K562 (cell line): ENCODE data around the gene RNU6-1. TPM values are rescaled to one million over a fixed set of nuclear protein-coding genes. Genes with fewer than 3 reads are reported as not detected.

Source experiments
- ATAC-seq: fragments of 200-7000 bp; cut with Tn5 transposase; 3 replicates; pipeline ENCODE4 v1.9.1; 2020; ENCODE audit warnings: moderate library complexity
- BruUV-seq: library from RNA; stranded (reverse); fragments of 400-500 nt; replicated peaks from 2 replicates; lab custom pipeline; 2021; lab: Mats Ljungman, UMichigan
- CTCF ChIA-PET: fragments of 300-600 bp; formaldehyde crosslinking; extraction: SDS; loops from one replicate; lab custom pipeline; 2021; ENCODE audit warnings: low intra/inter-chr PET ratio; lab: Yijun Ruan, JAX
- POLR2A ChIA-PET: fragments of 300-600, 350-650 bp; sonication (Branson Sonifier 250); formaldehyde crosslinking; extraction: SDS; loops from one replicate; lab custom pipeline; 2021; ENCODE audit warnings: antibody characterized with exemption, inconsistent platforms; lab: Yijun Ruan, JAX
- DNase-seq, 4 experiments: peaks; one replicate each; pipeline versions ENCODE4 v3.0.0 to v3.0.0-alpha.2; 2011 to 2018; ENCODE audit warnings: low spot score in 3 of 4, mixed read lengths in 3 of 4; ENCODE audit errors: extremely low read depth in 1 of 4
- FAIRE-seq: peaks from 2 replicates; lab custom pipeline; 2011; peaks lifted over from hg19 to GRCh38; lab: Jason Lieb, UNC
- H2AFZ ChIP-seq: 2 replicates; pipeline ENCODE4 v1.6.0; 2011; ENCODE audit warnings: low read depth, low read length, control low read depth, inconsistent platforms
- H3K27ac ChIP-seq: fragments of 200-600 bp; 3 replicates; pipeline ENCODE4 v1.8.0; 2011; ENCODE audit warnings: low read depth, mild to moderate bottlenecking, control low read depth, inconsistent platforms, low read length, moderate library complexity, mixed read lengths; ENCODE audit errors: extremely low read depth
- H3K27me3 ChIP-seq, 2 experiments: fragments of 300-600 bp in 1 of 2; 2 replicates in 1 of 2; 3 replicates in 1 of 2; pipeline versions ENCODE4 v1.6.0 to v1.8.0; 2011; ENCODE audit warnings: inconsistent platforms in 2 of 2, low read length in 2 of 2, mild to moderate bottlenecking in 1 of 2, mixed read lengths in 1 of 2, moderate library complexity in 1 of 2; ENCODE audit not compliant: control insufficient read depth in 2 of 2, insufficient read depth in 2 of 2
- H3K36me3 ChIP-seq: fragments of 300-600 bp; 3 replicates; pipeline ENCODE4 v1.8.0; 2011; ENCODE audit warnings: mild to moderate bottlenecking, low read length, inconsistent platforms; ENCODE audit not compliant: control insufficient read depth, insufficient read depth
- H3K4me1 ChIP-seq, 2 experiments: fragments of 200-600 bp in 1 of 2; replicated peaks in 1 of 2; 2 replicates in 1 of 2; 3 replicates in 1 of 2; pipeline versions ENCODE4 v1.5.1 to v1.8.0; 2011; ENCODE audit warnings: inconsistent platforms in 2 of 2, low read length in 2 of 2, mild to moderate bottlenecking in 1 of 2, mixed read lengths in 1 of 2, moderate library complexity in 1 of 2; ENCODE audit not compliant: control insufficient read depth in 2 of 2, insufficient read depth in 2 of 2
- H3K4me2 ChIP-seq: 2 replicates; pipeline ENCODE4 v1.6.1; 2011; ENCODE audit warnings: low read length, control low read depth, inconsistent platforms, mixed read lengths; ENCODE audit not compliant: insufficient read depth
- H3K4me3 ChIP-seq: fragments of 200-600 bp; sonication (generic), shearing (Covaris generic); 2 replicates; pipeline ENCODE4 v1.5.1; 2016; ENCODE audit warnings: control low read depth, inconsistent platforms
- H3K79me2 ChIP-seq: fragments of 200-600 bp; 3 replicates; pipeline ENCODE4 v1.8.0; 2011; ENCODE audit warnings: low read length, inconsistent platforms; ENCODE audit not compliant: control insufficient read depth, insufficient read depth
- H3K9ac ChIP-seq, 2 experiments: 2 replicates each; pipeline versions ENCODE4 v1.6.0 to v1.6.1; 2011; ENCODE audit warnings: low read depth in 2 of 2, low read length in 2 of 2, control low read depth in 1 of 2, inconsistent platforms in 1 of 2, mild to moderate bottlenecking in 1 of 2, mixed read lengths in 1 of 2; ENCODE audit not compliant: insufficient read depth in 1 of 2
- H3K9me1 ChIP-seq: one replicate; pipeline ENCODE4 v1.6.0; 2011; ENCODE audit warnings: inconsistent platforms, mild to moderate bottlenecking, low read length, moderate library complexity; ENCODE audit not compliant: control insufficient read depth, insufficient read depth
- H3K9me3 ChIP-seq: replicated peaks from 2 replicates; pipeline ENCODE4 v1.5.1; 2011; ENCODE audit warnings: low read depth, low read length, inconsistent platforms; ENCODE audit not compliant: control insufficient read depth, insufficient read depth
- H4K20me1 ChIP-seq: replicated peaks from 2 replicates; pipeline ENCODE4 v1.6.1; 2011; ENCODE audit warnings: low read length, inconsistent platforms, mixed read lengths; ENCODE audit not compliant: control insufficient read depth, insufficient read depth
- CHCHD3 ChIP-seq: fragments of 250-450 bp; sonication (Bioruptor Pico); IDR thresholded peaks from 2 replicates; pipeline ENCODE4 v2.1.2; 2022; ENCODE audit warnings: mild to moderate bottlenecking
- ZC3H4 ChIP-seq: sonication (generic); formaldehyde crosslinking; IDR thresholded peaks from 2 replicates; pipeline ENCODE4 v1.9.0; 2021; ENCODE audit warnings: missing genetic modification reagents, borderline replicate concordance
- ZNF24 ChIP-seq: fragments of 450-650 bp; IDR thresholded peaks from 2 replicates; pipeline ENCODE4 v1.6.1; 2016
- ZNF311 ChIP-seq: fragments of 250-450 bp; sonication (Bioruptor Pico); IDR thresholded peaks from 2 replicates; pipeline ENCODE4 v1.4.0; 2020; ENCODE audit warnings: mild to moderate bottlenecking, moderate library complexity
- WGBS: fragments of 100-300 bp; shearing (Covaris generic); methylation state at CpG from one replicate; pipeline ENCODE4 v1.1.6; 2016; ENCODE audit warnings: low coverage, mixed read lengths; ENCODE audit not compliant: insufficient coverage; ENCODE audit errors: missing lambda C conversion rate; 5-methylcytosine and 5-hydroxymethylcytosine counted together
- in situ Hi-C: fragments of 300-500 bp; cut with MboI; formaldehyde crosslinking; loops from 4 replicates; pipeline ENCODE4 v1.15.0; 2018; ENCODE audit warnings: inconsistent platforms, mixed read lengths
- intact Hi-C: fragments of 100-400 bp; cut with micrococcal nuclease; formaldehyde crosslinking; loops from 2 replicates; pipeline ENCODE4 v1.14.2; 2022
- polyA plus RNA-seq, 8 experiments: library from polyadenylated mRNA; depleted of rRNA in 4 of 8; stranded (reverse) in 5 of 8; unstranded in 3 of 8; fragments of >200 nt; fragmentation: Nextera tagmentation in 2 of 8; fragmentation: Illumina TruSeq in 1 of 8; extraction: Ambion mirVana in 2 of 8; extraction: Trizol in 1 of 8; gene quantifications; 2 replicates each; pipeline versions ENCODE4 v1.2.1 to v1.2.3, GENCODE V29; 2011 to 2014; ENCODE audit warnings: inconsistent platforms in 1 of 8, missing spikeins in 1 of 8
- total RNA-seq, 7 experiments: library from RNA; depleted of rRNA in 6 of 7; stranded (reverse); fragments of >200 nt in 6 of 7; fragmentation: Illumina TruSeq in 2 of 7; extraction: Trizol in 2 of 7; gene quantifications; 2 replicates each; pipeline versions ENCODE4 v1.2.1 to v1.2.3, GENCODE V29; 2011 to 2021; ENCODE audit warnings: low replicate concordance in 1 of 7
- TF ChIP-seq, protein P1 (sequence below): sonication (generic); formaldehyde crosslinking; IDR thresholded peaks from 2 replicates; pipeline ENCODE4 v1.8.1; 2023; ENCODE audit warnings: mild to moderate bottlenecking, missing genetic modification reagents, moderate library complexity
- TF ChIP-seq, protein P2 (sequence below), 2 experiments: fragments of 450-650 bp in 1 of 2; sonication (generic) in 1 of 2; formaldehyde crosslinking in 1 of 2; IDR thresholded peaks; 2 replicates each; pipeline versions ENCODE4 v1.7.1 to v1.9.0; 2016 to 2022; ENCODE audit warnings: inconsistent platforms in 1 of 2, mild to moderate bottlenecking in 1 of 2, missing genetic modification reagents in 1 of 2
- TF ChIP-seq, protein P3 (sequence below): sonication (generic); formaldehyde crosslinking; IDR thresholded peaks from 2 replicates; pipeline ENCODE4 v1.8.1; 2023; ENCODE audit warnings: missing genetic modification reagents, mild to moderate bottlenecking, borderline replicate concordance

The RNU6-1 gene
- total and polyA plus RNA-seq, 9 of the 15 experiments (the other 6 are each of a cell fraction or from before 2014, with no cell fraction given) = not detected

DNA sequence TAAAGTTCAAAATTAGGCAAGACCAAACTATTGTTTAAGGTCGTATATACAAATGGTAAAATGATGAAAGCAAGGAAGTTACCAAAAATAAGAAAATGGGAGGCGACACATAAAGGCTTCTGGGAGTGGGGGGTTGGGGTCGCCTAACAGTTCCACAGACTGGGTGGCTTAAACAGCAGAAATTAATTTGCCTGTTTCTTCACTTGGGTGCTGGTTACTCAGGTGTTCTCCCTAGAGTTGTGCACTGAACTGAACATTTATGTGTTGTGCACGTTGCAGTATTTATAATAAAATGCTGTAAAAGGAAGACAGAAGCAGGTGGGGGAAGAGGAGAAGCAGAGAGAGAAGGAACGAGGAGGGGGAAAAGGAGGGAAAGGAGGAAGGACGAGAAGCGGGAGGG is 10.5 kb upstream of the RNU6-1 start:
- no peak overlapping the region for H3K4me3 ChIP-seq
- no peak overlapping the region for H3K4me2 ChIP-seq
- no peaks in the 10 kb centered on the region for H3K36me3 ChIP-seq
- FAIRE-seq (no peak), ATAC-seq (no peak), DNase-seq (no peak)
- intact Hi-C loops = no loop called here
- 43% methylated on average over 7 of the region's 7 CpGs for WGBS
- H4K20me1 ChIP-seq = no peaks in the 10 kb centered on the region
- H2AFZ ChIP-seq = no peak overlapping the region
- peaks cover 10 to 13% of the 10 kb centered on the region in 2 experiments; a peak in 4 of 5 replicates for H3K4me1 ChIP-seq
- ChIA-PET POLR2A (interaction anchor here (1.0 kb wide), 1 partner anchor 9 kb away, joined by 5 read pairs; no protein-coding TSS in a partner anchor), CTCF (no interaction called here)
- H3K79me2 ChIP-seq = no peaks in the 10 kb centered on the region
- BruUV-seq = no TSS peak
- H3K9me1 ChIP-seq = no peaks in the 10 kb centered on the region
- in situ Hi-C loops = no loop called here
- no peak overlapping the region for H3K9ac ChIP-seq
- H3K27ac ChIP-seq = no peak overlapping the region
- no peaks in the 10 kb centered on the region for H3K9me3 ChIP-seq
- H3K27me3 ChIP-seq = no peaks in the 10 kb centered on the region
- TF ChIP-seq ZNF24 (no peak), CHCHD3 (no peak), ZNF311 (CRISPR knock-in tag) (no peak), ZC3H4 (CRISPR knock-in tag) (no peak)
- TF ChIP-seq, protein P1, sequence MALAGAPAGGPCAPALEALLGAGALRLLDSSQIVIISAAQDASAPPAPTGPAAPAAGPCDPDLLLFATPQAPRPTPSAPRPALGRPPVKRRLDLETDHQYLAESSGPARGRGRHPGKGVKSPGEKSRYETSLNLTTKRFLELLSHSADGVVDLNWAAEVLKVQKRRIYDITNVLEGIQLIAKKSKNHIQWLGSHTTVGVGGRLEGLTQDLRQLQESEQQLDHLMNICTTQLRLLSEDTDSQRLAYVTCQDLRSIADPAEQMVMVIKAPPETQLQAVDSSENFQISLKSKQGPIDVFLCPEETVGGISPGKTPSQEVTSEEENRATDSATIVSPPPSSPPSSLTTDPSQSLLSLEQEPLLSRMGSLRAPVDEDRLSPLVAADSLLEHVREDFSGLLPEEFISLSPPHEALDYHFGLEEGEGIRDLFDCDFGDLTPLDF (CRISPR knock-in tag) = no peak
- TF ChIP-seq, protein P2, sequence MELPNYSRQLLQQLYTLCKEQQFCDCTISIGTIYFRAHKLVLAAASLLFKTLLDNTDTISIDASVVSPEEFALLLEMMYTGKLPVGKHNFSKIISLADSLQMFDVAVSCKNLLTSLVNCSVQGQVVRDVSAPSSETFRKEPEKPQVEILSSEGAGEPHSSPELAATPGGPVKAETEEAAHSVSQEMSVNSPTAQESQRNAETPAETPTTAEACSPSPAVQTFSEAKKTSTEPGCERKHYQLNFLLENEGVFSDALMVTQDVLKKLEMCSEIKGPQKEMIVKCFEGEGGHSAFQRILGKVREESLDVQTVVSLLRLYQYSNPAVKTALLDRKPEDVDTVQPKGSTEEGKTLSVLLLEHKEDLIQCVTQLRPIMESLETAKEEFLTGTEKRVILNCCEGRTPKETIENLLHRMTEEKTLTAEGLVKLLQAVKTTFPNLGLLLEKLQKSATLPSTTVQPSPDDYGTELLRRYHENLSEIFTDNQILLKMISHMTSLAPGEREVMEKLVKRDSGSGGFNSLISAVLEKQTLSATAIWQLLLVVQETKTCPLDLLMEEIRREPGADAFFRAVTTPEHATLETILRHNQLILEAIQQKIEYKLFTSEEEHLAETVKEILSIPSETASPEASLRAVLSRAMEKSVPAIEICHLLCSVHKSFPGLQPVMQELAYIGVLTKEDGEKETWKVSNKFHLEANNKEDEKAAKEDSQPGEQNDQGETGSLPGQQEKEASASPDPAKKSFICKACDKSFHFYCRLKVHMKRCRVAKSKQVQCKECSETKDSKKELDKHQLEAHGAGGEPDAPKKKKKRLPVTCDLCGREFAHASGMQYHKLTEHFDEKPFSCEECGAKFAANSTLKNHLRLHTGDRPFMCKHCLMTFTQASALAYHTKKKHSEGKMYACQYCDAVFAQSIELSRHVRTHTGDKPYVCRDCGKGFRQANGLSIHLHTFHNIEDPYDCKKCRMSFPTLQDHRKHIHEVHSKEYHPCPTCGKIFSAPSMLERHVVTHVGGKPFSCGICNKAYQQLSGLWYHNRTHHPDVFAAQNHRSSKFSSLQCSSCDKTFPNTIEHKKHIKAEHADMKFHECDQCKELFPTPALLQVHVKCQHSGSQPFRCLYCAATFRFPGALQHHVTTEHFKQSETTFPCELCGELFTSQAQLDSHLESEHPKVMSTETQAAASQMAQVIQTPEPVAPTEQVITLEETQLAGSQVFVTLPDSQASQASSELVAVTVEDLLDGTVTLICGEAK (IDR thresholded peaks at IDR 0.05) = no peak
- TF ChIP-seq, protein P2 (CRISPR knock-in tag; IDR thresholded peaks at IDR 0.05) = no peak
- TF ChIP-seq, protein P3, sequence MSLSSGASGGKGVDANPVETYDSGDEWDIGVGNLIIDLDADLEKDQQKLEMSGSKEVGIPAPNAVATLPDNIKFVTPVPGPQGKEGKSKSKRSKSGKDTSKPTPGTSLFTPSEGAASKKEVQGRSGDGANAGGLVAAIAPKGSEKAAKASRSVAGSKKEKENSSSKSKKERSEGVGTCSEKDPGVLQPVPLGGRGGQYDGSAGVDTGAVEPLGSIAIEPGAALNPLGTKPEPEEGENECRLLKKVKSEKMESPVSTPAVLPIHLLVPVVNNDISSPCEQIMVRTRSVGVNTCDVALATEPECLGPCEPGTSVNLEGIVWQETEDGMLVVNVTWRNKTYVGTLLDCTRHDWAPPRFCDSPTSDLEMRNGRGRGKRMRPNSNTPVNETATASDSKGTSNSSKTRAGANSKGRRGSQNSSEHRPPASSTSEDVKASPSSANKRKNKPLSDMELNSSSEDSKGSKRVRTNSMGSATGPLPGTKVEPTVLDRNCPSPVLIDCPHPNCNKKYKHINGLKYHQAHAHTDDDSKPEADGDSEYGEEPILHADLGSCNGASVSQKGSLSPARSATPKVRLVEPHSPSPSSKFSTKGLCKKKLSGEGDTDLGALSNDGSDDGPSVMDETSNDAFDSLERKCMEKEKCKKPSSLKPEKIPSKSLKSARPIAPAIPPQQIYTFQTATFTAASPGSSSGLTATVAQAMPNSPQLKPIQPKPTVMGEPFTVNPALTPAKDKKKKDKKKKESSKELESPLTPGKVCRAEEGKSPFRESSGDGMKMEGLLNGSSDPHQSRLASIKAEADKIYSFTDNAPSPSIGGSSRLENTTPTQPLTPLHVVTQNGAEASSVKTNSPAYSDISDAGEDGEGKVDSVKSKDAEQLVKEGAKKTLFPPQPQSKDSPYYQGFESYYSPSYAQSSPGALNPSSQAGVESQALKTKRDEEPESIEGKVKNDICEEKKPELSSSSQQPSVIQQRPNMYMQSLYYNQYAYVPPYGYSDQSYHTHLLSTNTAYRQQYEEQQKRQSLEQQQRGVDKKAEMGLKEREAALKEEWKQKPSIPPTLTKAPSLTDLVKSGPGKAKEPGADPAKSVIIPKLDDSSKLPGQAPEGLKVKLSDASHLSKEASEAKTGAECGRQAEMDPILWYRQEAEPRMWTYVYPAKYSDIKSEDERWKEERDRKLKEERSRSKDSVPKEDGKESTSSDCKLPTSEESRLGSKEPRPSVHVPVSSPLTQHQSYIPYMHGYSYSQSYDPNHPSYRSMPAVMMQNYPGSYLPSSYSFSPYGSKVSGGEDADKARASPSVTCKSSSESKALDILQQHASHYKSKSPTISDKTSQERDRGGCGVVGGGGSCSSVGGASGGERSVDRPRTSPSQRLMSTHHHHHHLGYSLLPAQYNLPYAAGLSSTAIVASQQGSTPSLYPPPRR = no peak
